ENCODE results near the gene ATP5F1C. TPM values are rescaled to one million over a fixed set of nuclear protein-coding genes. Genes with fewer than 3 reads are reported as not detected.
A peak's percentile ranks its signal among the peaks of the same experiment; 100 is the strongest.

Gene ATP5F1C
- polyA plus RNA-seq, 3 donors = 179 to 455 (median 437) TPM

DNA sequence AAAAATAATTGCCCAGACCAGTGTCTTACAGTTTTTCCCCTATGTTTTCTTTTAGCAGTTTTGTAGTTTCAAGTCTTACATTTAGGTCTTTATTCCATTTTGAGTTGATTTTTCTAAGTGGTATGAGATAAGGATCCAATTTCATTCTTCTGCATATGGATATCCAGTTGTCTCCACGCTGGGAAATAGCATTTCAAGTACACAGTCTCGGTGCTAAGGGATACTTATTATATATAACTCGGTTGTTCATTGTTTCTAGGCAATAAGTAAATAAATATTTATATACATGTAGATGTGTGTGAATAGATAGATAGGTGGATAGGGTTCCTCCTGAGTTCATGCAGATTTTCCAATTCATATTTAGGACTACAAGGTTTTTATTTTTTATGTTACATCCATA is 46.3 kb downstream of the ATP5F1C start:
- Histone ChIP-seq H3K36me3 (replicated peaks in 1 of 2; ENCODE audit: control insufficient read depth in 1 of 2, insufficient read depth in 2 of 2, low read length in 2 of 2) (peaks cover 6 to 32% of the 10 kb centered on the region in 2 donors), H3K9me3 (replicated peaks in 1 of 2; ENCODE audit: control insufficient read depth in 1 of 2, insufficient read depth in 1 of 2, low read length in 2 of 2) (no peaks in the 10 kb centered on the region), H3K79me2 (ENCODE audit: insufficient read depth, low read length) (peaks cover 65% of the 10 kb centered on the region), H3K9ac (ENCODE audit: insufficient read depth, low read length, poor library complexity, severe bottlenecking) (no peak overlapping the region), H3K27me3 (ENCODE audit: control insufficient read depth in 2 of 2, insufficient read depth in 2 of 2, low read length in 2 of 2) (no peaks in the 10 kb centered on the region), H3K27ac (ENCODE audit: low read depth in 1 of 2, low read length in 2 of 2) (no peak overlapping the region), H3K4me2 (replicated peaks; ENCODE audit: extremely low read depth, low read length, poor library complexity, severe bottlenecking) (no peak overlapping the region), H4K20me1 (ENCODE audit: insufficient read depth, low read length) (peaks cover 30% of the 10 kb centered on the region), H3K4me3 (replicated peaks in 1 of 3; ENCODE audit: low read depth in 2 of 3, low read length in 3 of 3) (no peak overlapping the region), H2AFZ (ENCODE audit: insufficient read depth, low read depth, low read length, poor library complexity, severe bottlenecking) (no peak overlapping the region), H3K4me1 (ENCODE audit: control insufficient read depth in 1 of 2, insufficient read depth in 2 of 2, low read length in 2 of 2) (no peaks in the 10 kb centered on the region)
- H3K4me1 Mint-ChIP-seq = peaks cover 6% of the 10 kb centered on the region
- H3K27me3 Mint-ChIP-seq (ENCODE audit: low read depth in 3 of 3) = no peaks in the 10 kb centered on the region
- intact Hi-C loops (cut with micrococcal nuclease) = no loop called here
- H3K27ac Mint-ChIP-seq = no peak overlapping the region
- no peak for TF ChIP-seq CTCF (IDR thresholded peaks at IDR 0.05)
- no peak for DNase-seq
- no CpG with 5 or more reads among the region's 3 CpGs for WGBS (ENCODE audit: insufficient coverage)
- H3K36me3 Mint-ChIP-seq = peaks cover 43 to 54% of the 10 kb centered on the region in 2 donors
- H3K9me3 Mint-ChIP-seq = peaks cover 0 to 2% (median 0%) of the 10 kb centered on the region in 7 donors
- no peak overlapping the region for H3K4me3 Mint-ChIP-seq

- Histone ChIP-seq H3K4me1 (ENCODE audit: control insufficient read depth in 1 of 2, insufficient read depth in 2 of 2, low read length in 2 of 2) (no peaks in the 10 kb centered on the region), H2AFZ (ENCODE audit: insufficient read depth, low read depth, low read length, poor library complexity, severe bottlenecking) (no peak overlapping the region), H3K27ac (ENCODE audit: low read depth in 1 of 2, low read length in 2 of 2) (no peak overlapping the region), H3K79me2 (ENCODE audit: insufficient read depth, low read length) (peaks cover 51% of the 10 kb centered on the region), H3K27me3 (ENCODE audit: control insufficient read depth in 2 of 2, insufficient read depth in 2 of 2, low read length in 2 of 2) (no peaks in the 10 kb centered on the region), H3K9me3 (replicated peaks in 1 of 2; ENCODE audit: control insufficient read depth in 1 of 2, insufficient read depth in 1 of 2, low read length in 2 of 2) (no peaks in the 10 kb centered on the region), H3K4me2 (replicated peaks; ENCODE audit: extremely low read depth, low read length, poor library complexity, severe bottlenecking) (no peak overlapping the region), H3K36me3 (replicated peaks in 1 of 2; ENCODE audit: control insufficient read depth in 1 of 2, insufficient read depth in 2 of 2, low read length in 2 of 2) (peaks cover 11 to 41% of the 10 kb centered on the region in 2 donors), H4K20me1 (ENCODE audit: insufficient read depth, low read length) (peaks cover 27% of the 10 kb centered on the region), H3K9ac (ENCODE audit: insufficient read depth, low read length, poor library complexity, severe bottlenecking) (no peak overlapping the region), H3K4me3 (replicated peaks in 1 of 3; ENCODE audit: low read depth in 2 of 3, low read length in 3 of 3) (no peak overlapping the region)
- no peak for TF ChIP-seq CTCF (IDR thresholded peaks at IDR 0.05)
- intact Hi-C loops (cut with micrococcal nuclease) = no loop called here
- Mint-ChIP-seq H3K27ac (peak overlapping the region in 2 of 7 donors; percentile 1 to 61), H3K4me1 (no peaks in the 10 kb centered on the region), H3K9me3 (peaks cover 0 to 2% (median 0%) of the 10 kb centered on the region in 7 donors), H3K27me3 (ENCODE audit: low read depth in 3 of 3) (no peaks in the 10 kb centered on the region), H3K36me3 (peaks cover 50 to 59% of the 10 kb centered on the region in 2 donors), H3K4me3 (no peak overlapping the region)
- whole genome bisulfite sequencing (ENCODE audit: insufficient coverage) = 100% methylated on average over 1 of the region's 2 CpGs
- DNase-seq = no peak
Observed at GRCh38 chr10:7836571-7836970, 48.6 kb downstream of the ATP5F1C start.
